Prostate gland (tissue), 2 donors: Measurements from ENCODE around the gene AKAP13. TPM values are rescaled to one million over a fixed set of nuclear protein-coding genes. Genes with fewer than 3 reads are reported as not detected.
A peak's percentile ranks its signal among the peaks of the same experiment; 100 is the strongest.

ENCODE experiments used
- DNase-seq: peaks from one replicate; pipeline ENCODE4 v3.0.0-alpha.2; 2019; ENCODE audit warnings: low spot score
- H3K27ac ChIP-seq, 2 donors: fragments of 200-600 bp; sonication (generic); 2 replicates each; pipeline ENCODE4 v1.5.1; 2017 to 2019
- H3K27me3 ChIP-seq: fragments of 200-600 bp; sonication (generic); replicated peaks from 2 replicates; pipeline ENCODE4 v1.5.1; 2019; ENCODE audit not compliant: insufficient read depth
- H3K36me3 ChIP-seq, 2 donors: fragments of 200-600 bp; sonication (generic); 1 replicate in 1 of 2; 2 replicates in 1 of 2; pipeline versions ENCODE4 v1.5.1 to v1.8.1; 2017 to 2019
- H3K4me1 ChIP-seq: fragments of 200-600 bp; sonication (generic); replicated peaks from 2 replicates; pipeline ENCODE4 v1.5.1; 2019
- H3K4me3 ChIP-seq, 2 donors: fragments of 200-600 bp; sonication (generic); 2 replicates each; pipeline ENCODE4 v1.5.1; 2017 to 2019
- H3K9me3 ChIP-seq: fragments of 200-600 bp; sonication (generic); 2 replicates; pipeline ENCODE4 v1.5.1; 2017
- POLR2A ChIP-seq: fragments of 450-650 bp; IDR thresholded peaks from one replicate; pipeline ENCODE4 v1.6.1; 2016; ENCODE audit warnings: antibody characterized with exemption, mild to moderate bottlenecking
- POLR2AphosphoS5 ChIP-seq: sonication (generic); formaldehyde crosslinking; IDR thresholded peaks from one replicate; pipeline ENCODE4 v1.6.1; 2017; ENCODE audit warnings: antibody characterized with exemption
- WGBS: methylation state at CpG from one replicate; pipeline ENCODE4 v1.1.5; 2018; 5-methylcytosine and 5-hydroxymethylcytosine counted together
- intact Hi-C: fragments of 100-400 bp; cut with DNase I; formaldehyde crosslinking; loops from one replicate; pipeline ENCODE4 v1.14.2; 2022
- total RNA-seq, 2 donors: library from RNA; depleted of rRNA; stranded (reverse); fragments of >200 nt; gene quantifications; one replicate each; pipeline ENCODE4 v1.1.0, GENCODE V29; 2016
- TF ChIP-seq, protein P1 (sequence below), 4 experiments: fragments of 200-600 bp in 2 of 4; fragments of 450-650 bp in 2 of 4; sonication (generic) in 2 of 4; IDR thresholded peaks; 1 replicate in 3 of 4; 2 replicates in 1 of 4; pipeline ENCODE4 v1.5.1; 2016 to 2019; ENCODE audit warnings: antibody characterized with exemption in 4 of 4, mild to moderate bottlenecking in 2 of 4, moderate library complexity in 2 of 4

AKAP13 gene
- total RNA-seq, 2 donors from 2014 or later = 102 to 195 TPM

- TF ChIP-seq POLR2A = no peak
- TF ChIP-seq, protein P1, sequence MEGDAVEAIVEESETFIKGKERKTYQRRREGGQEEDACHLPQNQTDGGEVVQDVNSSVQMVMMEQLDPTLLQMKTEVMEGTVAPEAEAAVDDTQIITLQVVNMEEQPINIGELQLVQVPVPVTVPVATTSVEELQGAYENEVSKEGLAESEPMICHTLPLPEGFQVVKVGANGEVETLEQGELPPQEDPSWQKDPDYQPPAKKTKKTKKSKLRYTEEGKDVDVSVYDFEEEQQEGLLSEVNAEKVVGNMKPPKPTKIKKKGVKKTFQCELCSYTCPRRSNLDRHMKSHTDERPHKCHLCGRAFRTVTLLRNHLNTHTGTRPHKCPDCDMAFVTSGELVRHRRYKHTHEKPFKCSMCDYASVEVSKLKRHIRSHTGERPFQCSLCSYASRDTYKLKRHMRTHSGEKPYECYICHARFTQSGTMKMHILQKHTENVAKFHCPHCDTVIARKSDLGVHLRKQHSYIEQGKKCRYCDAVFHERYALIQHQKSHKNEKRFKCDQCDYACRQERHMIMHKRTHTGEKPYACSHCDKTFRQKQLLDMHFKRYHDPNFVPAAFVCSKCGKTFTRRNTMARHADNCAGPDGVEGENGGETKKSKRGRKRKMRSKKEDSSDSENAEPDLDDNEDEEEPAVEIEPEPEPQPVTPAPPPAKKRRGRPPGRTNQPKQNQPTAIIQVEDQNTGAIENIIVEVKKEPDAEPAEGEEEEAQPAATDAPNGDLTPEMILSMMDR (IDR thresholded peaks at IDR 0.05) = no peak
- no peak for TF ChIP-seq POLR2AphosphoS5
- DNase-seq = no peak
- Histone ChIP-seq H3K4me3 (no peak overlapping the region), H3K27ac (no peak overlapping the region), H3K4me1 (peaks cover 4% of the 10 kb centered on the region), H3K9me3 (no peaks in the 10 kb centered on the region), H3K27me3 (no peaks in the 10 kb centered on the region), H3K36me3 (no peaks in the 10 kb centered on the region)
- 87% methylated on average over 4 of the region's 4 CpGs for WGBS
- intact Hi-C loops = no loop called here
Observed at GRCh38 chr15:85463276-85463892, 83.0 kb downstream of the AKAP13 start.

GRCh38 chr15:85463976-85464375 is 83.6 kb downstream of the AKAP13 start:
- DNase-seq = no peak
- H3K27ac ChIP-seq = no peak overlapping the region
- intact Hi-C loops = no loop called here
- H3K4me3 ChIP-seq = no peak overlapping the region
- WGBS = 58% methylated on average over 6 of the region's 6 CpGs
- H3K4me1 ChIP-seq = peaks cover 4% of the 10 kb centered on the region
- no peaks in the 10 kb centered on the region for H3K9me3 ChIP-seq
- H3K36me3 ChIP-seq = no peaks in the 10 kb centered on the region
- H3K27me3 ChIP-seq = no peaks in the 10 kb centered on the region
- TF ChIP-seq, protein P1 (IDR thresholded peaks at IDR 0.05) = no peak
- TF ChIP-seq POLR2AphosphoS5 (no peak), POLR2A (no peak)

DNA sequence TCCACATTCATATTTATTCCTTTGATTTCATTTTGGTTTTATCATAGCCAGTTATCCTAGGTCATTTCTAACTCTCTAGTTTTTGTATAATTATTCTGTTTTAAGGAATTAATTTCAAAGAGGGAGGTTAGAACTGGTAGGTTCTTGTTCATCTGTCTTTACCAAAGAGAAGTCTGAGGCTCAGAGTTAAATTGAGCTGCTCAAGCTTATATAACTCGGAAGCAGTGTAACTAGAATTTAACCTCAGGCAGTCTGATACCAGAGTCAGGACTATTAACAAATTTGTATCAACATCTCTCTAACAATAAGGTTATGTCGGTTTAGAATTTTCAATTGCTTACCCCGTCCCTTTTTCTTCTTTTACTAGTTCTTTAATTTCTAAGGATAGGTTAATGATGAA is 84.1 kb downstream of the AKAP13 start:
- TF ChIP-seq POLR2AphosphoS5 (no peak), POLR2A (no peak)
- TF ChIP-seq, protein P1 (IDR thresholded peaks at IDR 0.05) = no peak
- intact Hi-C loops = no loop called here
- H3K9me3 ChIP-seq = no peaks in the 10 kb centered on the region
- no peak overlapping the region for H3K4me3 ChIP-seq
- H3K27me3 ChIP-seq = no peaks in the 10 kb centered on the region
- H3K36me3 ChIP-seq = no peaks in the 10 kb centered on the region
- H3K27ac ChIP-seq = no peak overlapping the region
- no peak for DNase-seq
- H3K4me1 ChIP-seq = peaks cover 4% of the 10 kb centered on the region
- 60% methylated on average over 3 of the region's 3 CpGs for WGBS

DNA sequence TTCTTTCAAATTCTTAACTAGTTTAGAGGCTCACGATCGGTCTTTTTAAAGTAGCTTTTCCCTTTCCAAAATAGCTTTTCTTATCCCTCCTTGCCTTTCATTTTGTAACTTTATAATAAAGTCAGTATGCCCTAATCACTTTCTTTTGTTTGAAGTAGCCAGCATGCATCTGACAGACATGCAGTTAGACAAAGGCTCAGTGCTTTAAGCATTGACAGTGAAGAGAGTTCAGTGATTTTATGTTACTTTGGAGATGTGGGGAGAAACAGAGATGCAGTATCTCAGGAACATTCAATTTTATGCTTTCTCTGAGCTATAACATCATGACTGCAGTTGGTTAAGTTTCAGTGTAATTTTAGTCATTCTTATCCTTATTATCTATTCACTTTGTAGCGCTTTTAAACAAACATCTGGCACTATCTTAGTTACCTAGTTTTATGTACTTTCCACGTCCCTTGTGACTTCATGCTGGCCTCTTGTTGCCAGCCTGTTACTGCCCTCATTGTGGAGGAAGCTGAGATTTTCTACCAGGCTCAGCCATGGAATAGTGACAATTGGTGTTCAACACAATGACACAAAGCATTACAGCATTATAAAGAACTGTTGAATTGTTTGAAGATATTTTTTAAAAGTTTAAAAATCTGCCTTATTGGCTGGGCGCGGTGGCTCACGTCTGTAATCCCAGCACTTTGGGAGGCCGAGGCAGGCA is 90.3 kb downstream of the AKAP13 start:
- Histone ChIP-seq H3K27me3 (no peaks in the 10 kb centered on the region), H3K27ac (peak overlapping the region in 1 of 2 donors; percentile 13), H3K36me3 (no peaks in the 10 kb centered on the region), H3K4me1 (peaks cover 4% of the 10 kb centered on the region), H3K9me3 (no peaks in the 10 kb centered on the region), H3K4me3 (no peak overlapping the region)
- intact Hi-C loops = no loop called here
- WGBS = 55% methylated on average over 8 of the region's 8 CpGs
- TF ChIP-seq, protein P1 (IDR thresholded peaks at IDR 0.05) = no peak
- TF ChIP-seq POLR2A (no peak), POLR2AphosphoS5 (no peak)
- DNase-seq = no peak

- 96% methylated on average over 2 of the region's 2 CpGs for WGBS
- Histone ChIP-seq H3K4me1 (peaks cover 4% of the 10 kb centered on the region), H3K27ac (no peak overlapping the region), H3K9me3 (no peaks in the 10 kb centered on the region), H3K4me3 (no peak overlapping the region), H3K36me3 (no peaks in the 10 kb centered on the region), H3K27me3 (no peaks in the 10 kb centered on the region)
- intact Hi-C loops = no loop called here
- TF ChIP-seq POLR2AphosphoS5 (no peak), POLR2A (no peak)
- TF ChIP-seq, protein P1 (IDR thresholded peaks at IDR 0.05) = no peak
- no peak for DNase-seq
Observed at GRCh38 chr15:85472349-85472748, 91.9 kb downstream of the AKAP13 start.
